Body of pancreas (tissue), 4 donors: ENCODE data around the gene MKS1. TPM values are rescaled to one million over a fixed set of nuclear protein-coding genes. Genes with fewer than 3 reads are reported as not detected.

ENCODE experiments used
- ATAC-seq: fragments of 150-250 bp; one replicate; pipeline ENCODE4 v1.9.1; 2016
- DNase-seq, 4 donors: peaks; one replicate each; pipeline ENCODE4 v3.0.0-alpha.2; 2019
- H3K27ac ChIP-seq, 4 donors: fragments of 200-600 bp; sonication (generic); 1 replicate in 3 of 4; 2 replicates in 1 of 4; pipeline versions ENCODE4 v1.5.1 to v1.6.1; 2016 to 2019; ENCODE audit warnings: mild to moderate bottlenecking in 1 of 4, mixed read lengths in 1 of 4, moderate library complexity in 1 of 4
- H3K27me3 ChIP-seq, 2 donors: fragments of 200-600 bp; sonication (generic); one replicate each; pipeline ENCODE4 v1.6.0; 2016; ENCODE audit warnings: mild to moderate bottlenecking in 1 of 2
- H3K36me3 ChIP-seq, 2 donors: fragments of 200-600 bp; sonication (generic); replicated peaks in 1 of 2; 2 replicates each; pipeline ENCODE4 v1.5.1; 2016; ENCODE audit warnings: low read depth in 2 of 2; ENCODE audit not compliant: insufficient read depth in 1 of 2
- H3K4me1 ChIP-seq: fragments of 200-600 bp; sonication (generic); one replicate; pipeline ENCODE4 v1.6.0; 2016
- H3K4me3 ChIP-seq, 2 donors: fragments of 200-600 bp; sonication (generic); 1 replicate in 1 of 2; 2 replicates in 1 of 2; pipeline ENCODE4 v1.5.1; 2016 to 2019
- H3K9me3 ChIP-seq, 3 donors: fragments of 200-600 bp; sonication (generic); 1 replicate in 2 of 3; 2 replicates in 1 of 3; pipeline ENCODE4 v1.5.1; 2016
- CTCF ChIP-seq, 7 experiments: fragments of 450-650 bp in 4 of 7; fragments of 200-600 bp in 3 of 7; sonication (generic) in 3 of 7; IDR thresholded peaks; one replicate each; pipeline ENCODE4 v1.5.1; 2016 to 2019; ENCODE audit warnings: antibody characterized with exemption in 7 of 7
- POLR2A ChIP-seq, 3 donors: fragments of 450-650 bp; IDR thresholded peaks; one replicate each; pipeline ENCODE4 v1.6.1; 2016; ENCODE audit warnings: antibody characterized with exemption in 3 of 3, mild to moderate bottlenecking in 2 of 3
- WGBS, 2 donors: methylation state at CpG; one replicate each; pipeline ENCODE4 v1.1.5; 2017; 5-methylcytosine and 5-hydroxymethylcytosine counted together
- intact Hi-C: fragments of 100-400 bp; cut with DNase I; formaldehyde crosslinking; loops from one replicate; pipeline ENCODE4 v1.15.1; 2023
- total RNA-seq, 2 donors: library from RNA; depleted of rRNA; stranded (reverse); fragments of >200 nt; gene quantifications; one replicate each; pipeline ENCODE4 v1.1.0, GENCODE V29; 2016

The MKS1 gene
- total RNA-seq, 2 donors from 2014 or later, result 14.2 to 15.0 TPM

- ATAC-seq (no peak), DNase-seq (no peak)
- no peak within 1 kb of the TSS for H3K27ac ChIP-seq
- H3K9me3 ChIP-seq, result no peaks in the 10 kb centered on the region
- TF ChIP-seq CTCF (IDR thresholded peaks at IDR 0.05) (no peak), POLR2A (IDR thresholded peaks at IDR 0.05) (no peak)
- H3K4me1 ChIP-seq, result no peaks in the 10 kb centered on the region
- H3K4me3 ChIP-seq, result no peak within 1 kb of the TSS
- intact Hi-C loops, result no loop called here
- H3K36me3 ChIP-seq, result no peaks in the 10 kb centered on the region
- WGBS, 2 donors, result 65 to 70% methylated on average over 5 of the region's 5 CpGs
- H3K27me3 ChIP-seq, result no peaks in the 10 kb centered on the region
Observed at GRCh38 chr17:58238147-58238634, 19.1 kb upstream of the MKS1 start, which contains the start of gene LPO. Gene LPO, plus strand, starts transcription at chr17:58238584. Its CDS starts 4,396 bp downstream, at chr17:58242980.

GRCh38 chr17:58236394-58236793 is 17.3 kb upstream of the MKS1 start:
- ATAC-seq, result no peak
- intact Hi-C loops, result no loop called here
- Histone ChIP-seq H3K27ac (no peak overlapping the region), H3K36me3 (no peaks in the 10 kb centered on the region), H3K4me1 (no peaks in the 10 kb centered on the region), H3K27me3 (no peaks in the 10 kb centered on the region), H3K4me3 (no peak overlapping the region), H3K9me3 (no peaks in the 10 kb centered on the region)
- no peak for DNase-seq
- 72 to 75% methylated on average over 2 of the region's 2 CpGs for WGBS, 2 donors
- no peak for TF ChIP-seq POLR2A (IDR thresholded peaks at IDR 0.05)
- TF ChIP-seq CTCF (IDR thresholded peaks at IDR 0.05), result no peak

GRCh38 chr17:58235821-58236220 is 16.8 kb upstream of the MKS1 start:
- intact Hi-C loops, result no loop called here
- no peak overlapping the region for H3K27ac ChIP-seq
- TF ChIP-seq POLR2A (IDR thresholded peaks at IDR 0.05) (no peak), CTCF (IDR thresholded peaks at IDR 0.05) (no peak)
- ATAC-seq (no peak), DNase-seq (no peak)
- H3K4me1 ChIP-seq, result no peaks in the 10 kb centered on the region
- 79 to 92% methylated on average over 1 of the region's 1 CpG for WGBS, 2 donors
- no peak overlapping the region for H3K4me3 ChIP-seq
- no peaks in the 10 kb centered on the region for H3K27me3 ChIP-seq
- H3K9me3 ChIP-seq, result no peaks in the 10 kb centered on the region
- H3K36me3 ChIP-seq, result no peaks in the 10 kb centered on the region

GRCh38 chr17:58234512-58234911 is 15.5 kb upstream of the MKS1 start:
- Histone ChIP-seq H3K36me3 (no peaks in the 10 kb centered on the region), H3K4me3 (no peak overlapping the region), H3K4me1 (no peaks in the 10 kb centered on the region), H3K27ac (no peak overlapping the region), H3K9me3 (no peaks in the 10 kb centered on the region), H3K27me3 (no peaks in the 10 kb centered on the region)
- TF ChIP-seq POLR2A (IDR thresholded peaks at IDR 0.05) (no peak), CTCF (IDR thresholded peaks at IDR 0.05) (no peak)
- DNase-seq, result no peak
- 66 to 72% methylated on average over 3 of the region's 3 CpGs for WGBS, 2 donors
- intact Hi-C loops, result no loop called here
- ATAC-seq, result no peak

- WGBS, 2 donors, result 75 to 83% methylated on average over 3 of the region's 3 CpGs
- ATAC-seq, result no peak
- no peak overlapping the region for H3K4me3 ChIP-seq
- H3K27me3 ChIP-seq, result no peaks in the 10 kb centered on the region
- DNase-seq, result no peak
- TF ChIP-seq POLR2A (IDR thresholded peaks at IDR 0.05), result no peak
- no peak for TF ChIP-seq CTCF (IDR thresholded peaks at IDR 0.05)
- no peaks in the 10 kb centered on the region for H3K36me3 ChIP-seq
- intact Hi-C loops, result no loop called here
- no peaks in the 10 kb centered on the region for H3K9me3 ChIP-seq
- H3K27ac ChIP-seq, result no peak overlapping the region
- no peaks in the 10 kb centered on the region for H3K4me1 ChIP-seq
Observed at GRCh38 chr17:58233543-58233942, 14.5 kb upstream of the MKS1 start.
